Stimulated activated CD4-positive, alpha-beta T cell treated with anti-CD3 and anti-CD28 coated beads, Interleukin-2, amount 100 ng/mL, for 24 hours (primary cell): Measurements from ENCODE around the gene CLDN4.
"Not testable (repeated sequence)": the region's sequence is repeated elsewhere in the genome, so short reads cannot be mapped to it uniquely, and the experiment has no call there.

Experiments used
- DNase-seq, 2 donors: peaks; one replicate each; pipeline ENCODE4 v3.0.0-alpha.2; 2020

Gene CLDN4

GRCh38 chr7:73830681-73831583, at the start of gene CLDN4:
Gene CLDN4, plus strand, starts transcription at chr7:73830996. Its CDS starts 206 bp downstream, at chr7:73831202.
- DNase-seq, result no peak

- no peak for DNase-seq
Measured at GRCh38 chr7:73786588-73786987, 44.2 kb upstream of the CLDN4 start.

GRCh38 chr7:73787786-73788048, 43.1 kb upstream of the CLDN4 start:
- DNase-seq, result not testable (repeated sequence)

GRCh38 chr7:73789051-73789450, 41.7 kb upstream of the CLDN4 start:
- DNase-seq, result no peak

GRCh38 chr7:73791170-73791690, 39.6 kb upstream of the CLDN4 start:
- DNase-seq, result not testable (repeated sequence)

GRCh38 chr7:73795188-73795587, 35.6 kb upstream of the CLDN4 start:
- DNase-seq, result not testable (repeated sequence)

- DNase-seq, result not testable (repeated sequence)
Measured at GRCh38 chr7:73796656-73797055, 34.1 kb upstream of the CLDN4 start.

GRCh38 chr7:73797176-73797575, 33.6 kb upstream of the CLDN4 start:
- DNase-seq, result not testable (repeated sequence)

GRCh38 chr7:73799282-73800141, 31.3 kb upstream of the CLDN4 start:
- DNase-seq, result no peak

GRCh38 chr7:73801577-73801976, 29.2 kb upstream of the CLDN4 start:
- no peak for DNase-seq

GRCh38 chr7:73802459-73802858, 28.3 kb upstream of the CLDN4 start:
- no peak for DNase-seq

GRCh38 chr7:73809467-73809951, 21.3 kb upstream of the CLDN4 start:
- no peak for DNase-seq

- DNase-seq, result no peak
Measured at GRCh38 chr7:73810998-73811360, 19.8 kb upstream of the CLDN4 start.

GRCh38 chr7:73811760-73812168, 19.0 kb upstream of the CLDN4 start:
- peak; percentile 64 to 75 for DNase-seq

GRCh38 chr7:73812996-73813395, 17.8 kb upstream of the CLDN4 start:
- DNase-seq, result no peak

GRCh38 chr7:73815436-73815835, 15.4 kb upstream of the CLDN4 start:
- DNase-seq, result no peak

- no peak for DNase-seq
Measured at GRCh38 chr7:73817121-73817520, 13.7 kb upstream of the CLDN4 start.

- no peak for DNase-seq
Measured at GRCh38 chr7:73820013-73820412, 10.8 kb upstream of the CLDN4 start.

- not testable (repeated sequence) for DNase-seq
Measured at GRCh38 chr7:73821597-73822285, 9.1 kb upstream of the CLDN4 start.

GRCh38 chr7:73822319-73823173, 8.2 kb upstream of the CLDN4 start:
- no peak for DNase-seq

- DNase-seq, result no peak
Measured at GRCh38 chr7:73823257-73823656, 7.5 kb upstream of the CLDN4 start.
